GM12878 (cell line): ENCODE results near the gene AMN1.

Experiments used
- ASH2L ChIP-seq: fragments of 300-600, 200-600 bp; sonication (generic); IDR thresholded peaks from 2 replicates; pipeline ENCODE4 v1.6.1; 2017; ENCODE audit warnings: low read depth, mild to moderate bottlenecking, borderline replicate concordance
- BHLHE40 ChIP-seq, 2 experiments: fragments of 450-650 bp in 1 of 2; IDR thresholded peaks; 2 replicates each; pipeline ENCODE4 v1.6.1; 2011 to 2017; ENCODE audit warnings: low read depth in 2 of 2, borderline replicate concordance in 1 of 2, improper control_type of control experiment in 1 of 2, low read length in 1 of 2, mild to moderate bottlenecking in 1 of 2
- CBX3 ChIP-seq: fragments of 200-600 bp; sonication (generic); IDR thresholded peaks from 2 replicates; pipeline ENCODE4 v1.6.1; 2016; ENCODE audit warnings: low read depth, borderline replicate concordance
- CTCF ChIP-seq, 3 experiments: IDR thresholded peaks in 2 of 3; conservative IDR thresholded peaks in 1 of 3; 2 replicates each; pipeline ENCODE4 v1.5.1; 2011; ENCODE audit warnings: low read depth in 3 of 3, low read length in 3 of 3, mild to moderate bottlenecking in 3 of 3, control low read depth in 2 of 3, moderate library complexity in 2 of 3, inconsistent platforms in 1 of 3, mixed read lengths in 1 of 3; ENCODE audit not compliant: control insufficient read depth in 2 of 3, insufficient read depth in 1 of 3; ENCODE audit errors: extremely low read depth in 1 of 3
- EP300 ChIP-seq, 2 experiments: fragments of 150-350 bp in 1 of 2; IDR thresholded peaks; 2 replicates each; pipeline ENCODE4 v1.6.1; 2011 to 2012; ENCODE audit warnings: low read depth in 2 of 2, low read length in 2 of 2, borderline replicate concordance in 1 of 2, improper control_type of control experiment in 1 of 2, inconsistent platforms in 1 of 2; ENCODE audit not compliant: control insufficient read depth in 1 of 2
- EZH2 ChIP-seq: IDR thresholded peaks from 2 replicates; pipeline ENCODE4 v1.6.1; 2012; ENCODE audit warnings: low read depth, mild to moderate bottlenecking, control low read depth, inconsistent platforms, low read length, borderline replicate concordance; ENCODE audit not compliant: control insufficient read depth
- FOXM1 ChIP-seq: IDR thresholded peaks from 2 replicates; pipeline ENCODE4 v1.6.1; 2012; ENCODE audit warnings: low read depth, mild to moderate bottlenecking, inconsistent platforms, low read length, moderate library complexity
- NRF1 ChIP-seq: conservative IDR thresholded peaks from 2 replicates; pipeline ENCODE4 v1.6.1; 2011; ENCODE audit warnings: mild to moderate bottlenecking, low read depth, low read length, improper control_type of control experiment
- PBX3 ChIP-seq: IDR thresholded peaks from 2 replicates; pipeline ENCODE4 v1.6.1; 2011; ENCODE audit warnings: mild to moderate bottlenecking, low read depth, low read length, moderate library complexity; ENCODE audit not compliant: insufficient replicate concordance
- POLR2AphosphoS5 ChIP-seq: IDR thresholded peaks from 2 replicates; pipeline ENCODE4 v1.6.1; 2011; ENCODE audit warnings: mild to moderate bottlenecking, low read length, inconsistent platforms
- RAD51 ChIP-seq: fragments of 450-650 bp; IDR thresholded peaks from 2 replicates; pipeline ENCODE4 v1.6.1; 2016; ENCODE audit warnings: moderate library complexity, mild to moderate bottlenecking, inconsistent platforms
- SP1 ChIP-seq: IDR thresholded peaks from one replicate; pipeline ENCODE4 v1.6.1; 2011; ENCODE audit warnings: low read depth, low read length
- YY1 ChIP-seq: IDR thresholded peaks from 2 replicates; pipeline ENCODE4 v1.6.1; 2011; ENCODE audit warnings: low read depth, mild to moderate bottlenecking, low read length
- ZZZ3 ChIP-seq: IDR thresholded peaks from 2 replicates; pipeline ENCODE4 v1.6.1; 2011; ENCODE audit warnings: low read depth; ENCODE audit not compliant: control insufficient read depth, insufficient read length

GRCh38 chr12:31727192-31727591, 1.6 kb downstream of the AMN1 start:
- TF ChIP-seq CTCF (IDR thresholded peaks at IDR 0.05 in 2 of 3, conservative IDR thresholded peaks at IDR 0.05 in 1 of 3; ENCODE audit: control insufficient read depth in 2 of 3, extremely low read depth in 1 of 3, insufficient read depth in 1 of 3, low read depth in 3 of 3, low read length in 3 of 3) = no peak
- TF ChIP-seq NRF1 = no peak
- TF ChIP-seq SP1 = no peak
- TF ChIP-seq BHLHE40 (IDR thresholded peaks at IDR 0.05; ENCODE audit: borderline replicate concordance in 1 of 2, low read depth in 2 of 2, low read length in 1 of 2) = no peak
- TF ChIP-seq ZZZ3 = no peak
- no peak for TF ChIP-seq ASH2L
- TF ChIP-seq EP300 (IDR thresholded peaks at IDR 0.05; ENCODE audit: borderline replicate concordance in 1 of 2, control insufficient read depth in 1 of 2, low read depth in 2 of 2, low read length in 2 of 2) = no peak
- no peak for TF ChIP-seq POLR2AphosphoS5
- no peak for TF ChIP-seq RAD51
- TF ChIP-seq CBX3 = no peak
- TF ChIP-seq EZH2 = no peak
- TF ChIP-seq YY1 = no peak
- TF ChIP-seq FOXM1 = no peak
- no peak for TF ChIP-seq PBX3
